Neural progenitor cell (in vitro differentiated cells): ENCODE measurements around the gene DDX17. TPM values are rescaled to one million over a fixed set of nuclear protein-coding genes. Genes with fewer than 3 reads are reported as not detected.

Experiments
- DNase-seq: peaks from one replicate; pipeline ENCODE4 v3.0.0-alpha.2; 2016; ENCODE audit warnings: low spot score
- H2AFZ ChIP-seq: fragments of 200-600 bp; sonication (generic); replicated peaks from 2 replicates; pipeline ENCODE4 v1.6.1; 2016; ENCODE audit warnings: antibody characterized with exemption
- H3F3A ChIP-seq: fragments of 200-600 bp; sonication (generic); 2 replicates; pipeline ENCODE4 v1.6.1; 2016; ENCODE audit warnings: antibody characterized with exemption, low read depth
- H3K27ac ChIP-seq: fragments of 200-600 bp; sonication (generic); 2 replicates; pipeline ENCODE4 v1.5.1; 2016; ENCODE audit warnings: mild to moderate bottlenecking
- H3K27me3 ChIP-seq: fragments of 200-600 bp; sonication (generic); 2 replicates; pipeline ENCODE4 v1.6.1; 2016; ENCODE audit warnings: mild to moderate bottlenecking, moderate library complexity
- H3K36me3 ChIP-seq: fragments of 200-600 bp; sonication (generic); 2 replicates; pipeline ENCODE4 v1.5.1; 2016
- H3K4me1 ChIP-seq: fragments of 200-600 bp; sonication (generic); 2 replicates; pipeline ENCODE4 v1.6.1; 2016; ENCODE audit warnings: mixed run types
- H3K4me2 ChIP-seq: fragments of 200-600 bp; sonication (generic); 2 replicates; pipeline ENCODE4 v1.6.1; 2016
- H3K4me3 ChIP-seq: fragments of 200-600 bp; sonication (generic); 2 replicates; pipeline ENCODE4 v1.5.1; 2016
- H3K79me2 ChIP-seq: fragments of 200-600 bp; sonication (generic); 2 replicates; pipeline ENCODE4 v1.6.1; 2016; ENCODE audit warnings: low read depth
- H3K9ac ChIP-seq: fragments of 200-600 bp; sonication (generic); 2 replicates; pipeline ENCODE4 v1.6.1; 2016
- H3K9me3 ChIP-seq: fragments of 200-600 bp; sonication (generic); 2 replicates; pipeline ENCODE4 v1.5.1; 2016; ENCODE audit warnings: low read depth
- H4K20me1 ChIP-seq: fragments of 200-600 bp; sonication (generic); 2 replicates; pipeline ENCODE4 v1.6.1; 2016; ENCODE audit warnings: low read depth
- H3K27ac Mint-ChIP-seq: 3 replicates; pipeline ENCODE4 v1.8.0; 2021; ENCODE audit warnings: mixed read lengths
- H3K27me3 Mint-ChIP-seq: 2 replicates; pipeline ENCODE4 v1.8.0; 2022; ENCODE audit warnings: low read depth, mild to moderate bottlenecking, inconsistent platforms, moderate library complexity, mixed read lengths; ENCODE audit not compliant: insufficient read depth
- H3K36me3 Mint-ChIP-seq: 3 replicates; pipeline ENCODE4 v1.8.0; 2021; ENCODE audit warnings: mixed read lengths
- H3K4me1 Mint-ChIP-seq: 3 replicates; pipeline ENCODE4 v1.8.0; 2021; ENCODE audit warnings: mixed read lengths
- H3K4me3 Mint-ChIP-seq: 3 replicates; pipeline ENCODE4 v1.8.0; 2021; ENCODE audit warnings: mild to moderate bottlenecking, moderate library complexity, mixed read lengths
- H3K9me3 Mint-ChIP-seq: 3 replicates; pipeline ENCODE4 v1.8.0; 2020; ENCODE audit warnings: mixed read lengths
- EZH2 ChIP-seq: fragments of 200-600 bp; sonication (generic); IDR thresholded peaks from 2 replicates; pipeline ENCODE4 v1.6.1; 2017; ENCODE audit warnings: antibody characterized with exemption, mild to moderate bottlenecking, moderate library complexity
- EZH2phosphoT487 ChIP-seq: fragments of 200-600 bp; sonication (generic); IDR thresholded peaks from 2 replicates; pipeline ENCODE4 v1.6.1; 2017; ENCODE audit warnings: antibody characterized with exemption
- total RNA-seq: library from RNA; depleted of rRNA; stranded (reverse); fragments of >200 nt; gene quantifications from 2 replicates; pipeline ENCODE4 v1.2.3, GENCODE V29; 2015; ENCODE audit warnings: low replicate concordance
- TF ChIP-seq, protein P1 (sequence below): fragments of 200-600 bp; sonication (generic); IDR thresholded peaks from 2 replicates; pipeline ENCODE4 v1.5.1; 2017; ENCODE audit warnings: antibody characterized with exemption, mild to moderate bottlenecking

Gene DDX17
- total RNA-seq, 1 donor from 2014 or later, result 621 TPM

GRCh38 chr22:38437416-38437815, 68.7 kb downstream of the DDX17 start:
- Histone ChIP-seq H3K27me3 (no peaks in the 10 kb centered on the region), H3K4me1 (no peaks in the 10 kb centered on the region), H2AFZ (no peak overlapping the region), H3K27ac (no peak overlapping the region), H4K20me1 (no peaks in the 10 kb centered on the region), H3K36me3 (no peaks in the 10 kb centered on the region), H3K9ac (no peak overlapping the region), H3K4me3 (no peak overlapping the region), H3K79me2 (no peaks in the 10 kb centered on the region), H3K4me2 (no peak overlapping the region), H3F3A (no peaks in the 10 kb centered on the region), H3K9me3 (no peaks in the 10 kb centered on the region)
- Mint-ChIP-seq H3K27me3 (no peaks in the 10 kb centered on the region), H3K9me3 (no peaks in the 10 kb centered on the region), H3K4me3 (no peak overlapping the region), H3K36me3 (no peaks in the 10 kb centered on the region), H3K4me1 (peaks cover 7% of the 10 kb centered on the region), H3K27ac (peak overlapping the region; percentile 7)
- DNase-seq, result no peak
- TF ChIP-seq EZH2 (no peak), EZH2phosphoT487 (no peak)
- TF ChIP-seq, protein P1, sequence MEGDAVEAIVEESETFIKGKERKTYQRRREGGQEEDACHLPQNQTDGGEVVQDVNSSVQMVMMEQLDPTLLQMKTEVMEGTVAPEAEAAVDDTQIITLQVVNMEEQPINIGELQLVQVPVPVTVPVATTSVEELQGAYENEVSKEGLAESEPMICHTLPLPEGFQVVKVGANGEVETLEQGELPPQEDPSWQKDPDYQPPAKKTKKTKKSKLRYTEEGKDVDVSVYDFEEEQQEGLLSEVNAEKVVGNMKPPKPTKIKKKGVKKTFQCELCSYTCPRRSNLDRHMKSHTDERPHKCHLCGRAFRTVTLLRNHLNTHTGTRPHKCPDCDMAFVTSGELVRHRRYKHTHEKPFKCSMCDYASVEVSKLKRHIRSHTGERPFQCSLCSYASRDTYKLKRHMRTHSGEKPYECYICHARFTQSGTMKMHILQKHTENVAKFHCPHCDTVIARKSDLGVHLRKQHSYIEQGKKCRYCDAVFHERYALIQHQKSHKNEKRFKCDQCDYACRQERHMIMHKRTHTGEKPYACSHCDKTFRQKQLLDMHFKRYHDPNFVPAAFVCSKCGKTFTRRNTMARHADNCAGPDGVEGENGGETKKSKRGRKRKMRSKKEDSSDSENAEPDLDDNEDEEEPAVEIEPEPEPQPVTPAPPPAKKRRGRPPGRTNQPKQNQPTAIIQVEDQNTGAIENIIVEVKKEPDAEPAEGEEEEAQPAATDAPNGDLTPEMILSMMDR, result no peak

DNA sequence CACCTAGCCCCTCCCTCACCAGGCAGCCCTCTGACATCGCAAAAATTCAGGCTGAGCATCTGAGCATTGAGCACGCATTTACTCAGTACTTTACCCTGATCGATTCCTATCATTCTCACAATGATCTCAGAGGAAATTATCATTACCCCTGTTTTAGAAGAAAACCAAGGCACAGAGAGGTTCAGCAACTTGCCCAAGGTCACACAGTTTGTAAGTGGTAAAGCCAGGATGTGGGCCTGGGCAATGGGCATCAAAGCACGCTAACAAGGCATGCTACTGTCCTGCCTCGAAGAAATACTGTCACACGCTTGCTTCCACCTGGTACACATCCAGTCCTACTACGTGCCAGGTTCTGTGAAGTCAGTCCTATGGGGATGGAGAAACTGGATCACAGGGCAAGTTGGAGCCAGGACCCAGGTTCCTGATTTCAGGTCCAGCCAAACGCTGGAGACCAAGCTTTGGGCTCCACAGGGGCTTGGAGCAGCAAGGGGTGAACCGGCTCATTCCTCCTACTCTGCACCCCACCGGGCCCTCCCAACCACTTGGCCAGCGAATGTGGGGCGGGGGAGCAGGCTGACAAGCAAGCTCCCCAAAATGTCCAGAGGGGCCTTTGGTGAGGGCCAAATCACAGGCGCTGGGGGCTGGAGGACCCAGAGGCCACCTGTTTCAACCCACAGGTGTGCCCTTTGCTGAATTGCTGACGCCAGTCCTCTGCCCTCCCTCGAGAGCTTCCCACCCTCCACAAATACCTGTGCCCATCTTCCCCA, 69.3 kb downstream of the DDX17 start:
- Histone ChIP-seq H3K4me1 (no peaks in the 10 kb centered on the region), H3K27ac (no peak overlapping the region), H3K27me3 (no peaks in the 10 kb centered on the region), H3K4me3 (no peak overlapping the region), H3K79me2 (no peaks in the 10 kb centered on the region), H3K4me2 (no peak overlapping the region), H4K20me1 (no peaks in the 10 kb centered on the region), H3K36me3 (no peaks in the 10 kb centered on the region), H3K9me3 (no peaks in the 10 kb centered on the region), H3K9ac (no peak overlapping the region), H3F3A (peaks cover 5% of the 10 kb centered on the region), H2AFZ (no peak overlapping the region)
- TF ChIP-seq EZH2phosphoT487 (no peak), EZH2 (no peak)
- TF ChIP-seq, protein P1, result no peak
- Mint-ChIP-seq H3K9me3 (no peaks in the 10 kb centered on the region), H3K4me3 (no peak overlapping the region), H3K4me1 (peaks cover 11% of the 10 kb centered on the region), H3K27ac (no peak overlapping the region), H3K36me3 (no peaks in the 10 kb centered on the region), H3K27me3 (no peaks in the 10 kb centered on the region)
- no peak for DNase-seq

DNA sequence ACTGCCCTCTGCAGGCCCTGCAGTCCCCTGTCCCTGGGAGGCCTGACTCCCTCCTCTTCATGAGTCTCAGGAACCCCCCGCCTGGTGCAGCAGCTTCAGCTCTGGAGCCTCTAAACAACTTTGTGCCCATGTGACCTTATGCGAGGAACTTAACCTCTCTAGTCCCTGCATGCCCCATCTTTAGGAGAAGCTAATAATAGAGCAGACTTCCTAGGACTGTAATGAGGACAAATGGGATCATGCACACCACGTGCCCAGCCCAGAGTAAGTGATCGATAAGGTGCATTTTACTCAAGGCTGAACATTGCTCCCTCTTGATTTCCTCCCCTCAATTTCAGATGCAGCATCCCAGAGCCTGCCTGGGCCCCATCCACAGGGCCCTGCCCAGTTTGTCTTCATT, 70.1 kb downstream of the DDX17 start:
- H3K4me2 ChIP-seq, result no peak overlapping the region
- TF ChIP-seq EZH2, result no peak
- TF ChIP-seq, protein P1, result no peak
- no peak for TF ChIP-seq EZH2phosphoT487
- no peak overlapping the region for H3K4me3 Mint-ChIP-seq

More for the DNA sequence above, 70.1 kb downstream of the DDX17 start:
- Mint-ChIP-seq H3K27ac (no peak overlapping the region), H3K27me3 (peaks cover 4% of the 10 kb centered on the region), H3K9me3 (no peaks in the 10 kb centered on the region), H3K36me3 (no peaks in the 10 kb centered on the region), H3K4me1 (peaks cover 16% of the 10 kb centered on the region)
- H3K79me2 ChIP-seq, result no peaks in the 10 kb centered on the region
- no peaks in the 10 kb centered on the region for H3K36me3 ChIP-seq
- H4K20me1 ChIP-seq, result no peaks in the 10 kb centered on the region
- H3K27me3 ChIP-seq, result no peaks in the 10 kb centered on the region
- no peak for DNase-seq
- H3K4me1 ChIP-seq, result no peaks in the 10 kb centered on the region
- H3K9ac ChIP-seq, result no peak overlapping the region
- no peaks in the 10 kb centered on the region for H3K9me3 ChIP-seq
- no peak overlapping the region for H3K4me3 ChIP-seq
- H3K27ac ChIP-seq, result no peak overlapping the region
- H3F3A ChIP-seq, result peaks cover 9% of the 10 kb centered on the region
- H2AFZ ChIP-seq, result no peak overlapping the region
